Stimulated activated CD4-positive, alpha-beta T cell treated with anti-CD3 and anti-CD28 coated beads, Interleukin-15, amount 100 ng/mL, for 24 hours (primary cell): ENCODE data around the gene PSPC1.

Experiments used
- DNase-seq: peaks from one replicate; pipeline ENCODE4 v3.0.0-alpha.2; 2020

PSPC1 gene

DNA sequence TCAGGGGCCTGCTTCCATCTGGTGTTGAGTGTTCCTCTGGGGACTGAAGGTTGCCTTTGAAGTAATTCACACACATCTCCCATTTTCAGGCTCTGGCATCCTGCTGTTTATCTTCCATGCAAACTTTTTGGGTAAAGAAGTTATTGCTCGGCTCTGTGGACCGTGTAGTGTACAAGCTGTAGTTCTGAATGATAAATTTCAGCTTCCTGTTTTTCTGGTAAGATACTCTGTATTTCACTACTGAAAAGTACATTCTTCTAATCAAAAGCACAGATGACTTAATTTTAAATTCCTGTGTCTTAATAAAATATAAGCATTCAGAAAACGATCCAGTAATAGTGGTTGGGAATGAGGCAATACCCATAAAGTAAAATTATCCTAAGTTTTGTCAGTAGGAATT is 112.6 kb downstream of the PSPC1 start:
- DNase-seq = no peak

DNA sequence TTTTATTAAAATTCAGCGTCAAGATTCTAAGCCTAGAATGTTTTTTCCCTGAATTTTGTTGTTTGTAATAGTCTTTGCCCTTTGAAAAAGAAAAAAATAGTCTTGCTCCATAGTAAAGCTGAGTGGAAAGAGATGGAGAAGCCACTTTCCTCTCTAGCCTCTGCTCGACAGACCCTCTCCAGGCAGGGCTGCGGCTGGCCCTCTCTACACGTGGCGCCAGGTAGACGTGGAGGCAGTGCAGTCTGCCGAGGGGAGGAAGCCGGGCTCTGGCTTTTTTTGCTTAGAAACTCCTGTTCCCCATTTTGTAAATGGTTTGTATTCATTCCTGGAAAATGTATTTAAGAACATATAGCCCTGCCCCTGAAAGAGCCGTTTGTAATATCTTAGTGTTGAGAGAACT is 114.0 kb downstream of the PSPC1 start:
- DNase-seq = no peak

DNA sequence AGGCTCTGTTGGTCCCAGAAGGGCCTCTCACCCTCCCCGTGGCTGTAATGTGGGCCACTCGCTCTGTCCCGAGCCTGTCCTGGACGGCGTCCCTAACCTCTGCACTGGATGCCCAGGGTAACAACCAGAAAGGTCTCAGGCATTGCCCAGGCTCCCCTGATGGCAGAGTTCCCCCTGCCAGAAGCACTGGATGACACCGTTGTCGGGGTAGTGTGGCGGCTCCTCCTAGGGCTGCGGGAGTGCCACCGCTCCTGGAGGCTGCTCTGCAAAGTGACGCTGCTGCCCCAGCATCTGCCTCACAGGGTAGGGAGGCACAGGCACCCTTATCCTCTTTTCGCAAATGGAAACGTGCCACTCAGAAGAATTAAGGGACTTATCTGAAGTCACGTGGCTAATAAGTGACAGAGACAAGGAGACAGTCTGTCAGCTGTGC is 117.3 kb downstream of the PSPC1 start:
- no peak for DNase-seq

DNA sequence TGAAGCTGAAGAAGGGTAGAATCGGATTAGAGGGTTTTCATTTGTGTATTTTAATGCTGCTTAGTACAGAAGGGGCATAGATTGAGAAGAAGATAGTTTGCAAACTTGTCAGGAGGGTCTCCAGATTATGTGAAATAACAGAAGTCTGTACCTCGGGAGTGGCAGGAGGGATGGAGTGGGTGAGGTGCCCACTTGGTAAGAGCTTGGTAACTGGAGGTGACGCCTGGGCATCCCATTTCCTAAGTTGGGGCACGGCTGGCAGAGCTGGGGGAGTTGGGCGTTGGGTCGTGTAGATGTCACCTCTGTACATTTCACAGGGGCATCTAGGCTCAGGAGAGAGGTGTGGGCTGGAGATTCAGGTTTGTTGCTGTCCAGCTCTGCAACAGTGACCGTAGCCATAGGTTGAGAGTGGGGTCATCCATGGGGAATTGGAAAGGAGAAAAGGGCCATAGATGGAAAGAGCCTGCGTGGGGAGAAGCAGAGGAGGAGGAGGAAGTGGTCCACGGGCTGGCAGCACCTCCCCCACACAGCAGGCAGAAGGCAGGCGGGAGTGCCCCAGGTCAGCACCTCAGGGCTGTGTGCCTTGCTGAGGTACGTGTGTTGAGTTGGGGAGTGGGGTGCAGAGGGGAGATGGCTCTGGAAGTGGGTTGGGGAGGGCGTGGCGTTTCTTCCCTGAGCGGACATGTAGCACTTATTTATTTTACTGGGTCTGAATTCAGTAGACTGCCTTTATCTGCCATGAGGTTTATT is 118.1 kb downstream of the PSPC1 start:
- no peak for DNase-seq

DNA sequence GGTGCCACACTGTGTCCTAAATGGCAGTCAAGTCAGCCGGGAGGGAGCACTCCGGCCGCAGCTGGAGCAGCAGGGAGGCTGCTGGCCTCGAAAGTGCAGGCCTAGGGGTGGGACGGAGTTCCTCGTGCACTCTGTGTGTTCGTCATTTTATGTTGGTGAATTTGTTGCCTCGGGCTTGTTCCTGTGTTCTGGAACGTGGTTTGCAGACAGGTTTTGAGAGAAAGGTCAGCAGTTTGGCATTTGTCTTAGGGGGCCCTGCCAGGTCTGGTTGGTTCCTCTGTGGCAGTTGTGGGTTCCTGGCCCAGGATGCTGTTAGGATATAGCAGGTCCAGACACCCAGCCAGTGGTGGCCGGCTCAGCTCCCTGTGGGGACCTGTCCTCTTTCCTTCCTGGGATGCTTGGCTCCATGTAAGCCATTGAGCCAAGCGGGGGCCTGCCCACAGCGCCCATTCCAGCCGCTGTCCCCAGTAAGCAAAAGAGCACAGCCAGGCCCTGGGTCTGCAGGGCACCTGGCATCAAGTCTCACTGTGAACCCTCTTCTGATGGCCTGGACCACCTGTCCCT is 119.2 kb downstream of the PSPC1 start:
- no peak for DNase-seq

DNA sequence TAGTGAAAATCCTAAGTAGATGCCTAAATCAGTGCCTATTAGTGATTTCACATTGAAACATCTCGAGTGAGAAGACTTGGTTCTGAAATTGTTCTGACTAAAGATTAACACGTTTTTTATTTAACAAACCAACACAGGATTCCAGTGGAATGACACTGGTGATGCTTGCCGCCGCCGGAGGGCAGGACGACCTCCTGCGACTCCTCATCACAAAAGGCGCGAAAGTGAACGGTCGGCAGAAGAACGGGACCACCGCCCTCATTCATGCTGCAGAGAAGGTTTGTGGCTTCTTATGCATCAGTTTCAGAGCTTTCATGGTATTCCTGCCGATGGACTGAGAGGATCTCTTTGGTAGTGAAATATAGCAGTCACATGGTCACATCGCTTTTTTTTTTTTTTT is 121.2 kb downstream of the PSPC1 start:
- DNase-seq = no peak

DNA sequence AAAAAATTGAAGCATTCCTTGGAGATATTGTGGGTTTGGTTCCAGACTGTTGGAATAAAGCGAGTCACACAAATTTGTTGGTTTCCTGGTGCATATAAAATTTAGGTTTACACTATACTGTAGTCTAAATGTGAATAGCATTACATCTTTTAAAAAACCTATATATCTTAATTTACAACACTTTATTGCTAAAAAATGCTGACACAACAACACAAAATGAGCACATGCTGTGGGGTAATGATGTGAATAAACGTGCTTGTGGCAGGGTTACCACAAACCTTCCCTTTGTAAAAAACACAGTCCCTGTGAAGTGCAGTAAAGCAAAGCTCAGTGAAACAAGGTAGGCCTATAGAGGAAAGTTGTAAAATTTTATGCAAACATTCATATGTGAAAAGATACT is 121.6 kb downstream of the PSPC1 start:
- no peak for DNase-seq

DNA sequence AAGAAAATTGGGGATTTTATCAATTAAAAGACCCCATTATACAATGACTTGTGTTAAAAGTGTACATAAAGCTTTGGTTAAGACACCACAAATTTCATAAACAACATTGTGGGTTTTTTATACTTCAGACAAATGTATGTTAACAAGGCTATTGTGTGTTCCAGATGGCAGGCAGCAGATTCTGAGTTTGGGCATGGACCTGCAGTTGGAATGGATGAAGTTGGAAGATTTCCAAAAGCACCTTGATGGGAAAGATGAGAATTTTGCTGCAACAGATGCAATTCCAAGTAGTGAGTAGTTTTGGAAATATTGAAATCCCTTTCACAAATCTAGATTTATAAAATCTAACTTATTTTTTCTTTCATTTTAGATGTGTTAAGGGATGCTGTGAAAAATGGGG is 123.9 kb downstream of the PSPC1 start:
- no peak for DNase-seq

DNA sequence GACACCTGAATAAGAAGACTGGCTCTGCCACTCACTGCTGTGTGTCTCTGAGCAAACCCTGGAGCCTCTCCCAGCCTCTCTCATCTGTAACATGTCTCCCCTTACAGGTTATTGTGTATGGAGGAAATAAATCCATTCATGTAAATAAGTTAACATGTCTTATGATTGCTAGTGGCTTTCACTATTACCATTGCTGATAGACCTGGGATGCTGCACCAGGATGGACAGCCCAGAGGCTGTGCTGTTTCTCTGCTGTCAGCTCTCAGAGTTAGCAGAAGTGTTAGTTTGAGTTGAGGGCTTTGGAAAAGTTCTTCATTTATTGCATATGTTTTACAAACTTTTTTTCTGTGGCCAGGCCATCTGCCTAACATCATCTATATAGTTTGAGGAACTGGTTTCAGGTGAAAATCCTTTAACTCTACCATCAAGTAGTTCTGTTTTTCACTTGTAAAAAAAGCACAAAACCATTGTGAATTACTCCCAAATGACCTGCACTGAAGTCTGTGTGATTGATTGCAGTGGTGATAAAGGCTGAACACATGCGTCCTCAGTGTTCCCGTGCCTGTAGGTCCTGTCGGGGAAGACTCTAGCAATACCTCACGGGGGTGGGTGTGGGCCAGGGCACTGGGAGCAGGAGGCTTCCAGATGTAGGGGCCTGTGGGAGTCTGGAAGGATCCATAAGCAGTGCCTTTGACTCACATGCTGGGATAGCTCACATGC is 124.7 kb downstream of the PSPC1 start:
- no peak for DNase-seq
